ENCODE data around the gene BAIAP2L2. TPM values are rescaled to one million over a fixed set of nuclear protein-coding genes. Genes with fewer than 3 reads are reported as not detected.

The BAIAP2L2 gene
- total and polyA plus RNA-seq, 2 experiments from 2014 or later: 4.4 to 8.2 TPM

DNA sequence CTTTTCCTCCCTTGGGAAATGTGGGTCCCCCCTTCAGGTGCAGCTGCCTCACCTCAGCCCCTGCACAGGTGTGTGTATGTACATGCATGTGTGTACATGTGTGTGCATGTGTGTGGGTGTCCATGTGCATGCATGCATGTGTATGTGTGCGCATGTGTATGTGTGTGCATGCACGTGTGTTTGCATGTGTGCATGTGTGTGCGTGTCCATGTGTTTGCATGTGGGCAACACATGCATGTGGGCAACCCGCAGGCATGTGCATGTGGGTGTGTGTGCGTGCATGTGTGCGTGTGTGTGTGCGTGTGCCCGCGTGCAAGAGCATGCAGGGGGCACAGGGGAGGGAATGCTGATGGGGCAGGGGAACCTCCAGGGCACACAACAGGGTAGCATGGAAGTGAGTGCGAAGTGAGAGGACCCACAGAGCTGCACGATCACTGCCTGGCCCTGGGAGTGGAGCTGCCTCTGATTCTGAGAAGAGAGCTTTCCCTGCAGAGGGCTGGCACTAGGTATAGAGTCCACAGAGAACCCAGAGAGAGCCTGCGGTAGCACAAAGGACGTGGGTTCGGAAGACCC lies 14.6 kb upstream of the BAIAP2L2 start:
- no peaks in the 10 kb centered on the region for H3K36me3 ChIP-seq (replicated peaks; ENCODE audit: insufficient read depth, low read depth)
- no peak for TF ChIP-seq EZH2 (IDR thresholded peaks at IDR 0.05; ENCODE audit: borderline replicate concordance)
- TF ChIP-seq EZH2phosphoT487 (IDR thresholded peaks at IDR 0.05; ENCODE audit: low read depth, severe bottlenecking, unreplicated experiment): no peak
- TF ChIP-seq, protein P1, sequence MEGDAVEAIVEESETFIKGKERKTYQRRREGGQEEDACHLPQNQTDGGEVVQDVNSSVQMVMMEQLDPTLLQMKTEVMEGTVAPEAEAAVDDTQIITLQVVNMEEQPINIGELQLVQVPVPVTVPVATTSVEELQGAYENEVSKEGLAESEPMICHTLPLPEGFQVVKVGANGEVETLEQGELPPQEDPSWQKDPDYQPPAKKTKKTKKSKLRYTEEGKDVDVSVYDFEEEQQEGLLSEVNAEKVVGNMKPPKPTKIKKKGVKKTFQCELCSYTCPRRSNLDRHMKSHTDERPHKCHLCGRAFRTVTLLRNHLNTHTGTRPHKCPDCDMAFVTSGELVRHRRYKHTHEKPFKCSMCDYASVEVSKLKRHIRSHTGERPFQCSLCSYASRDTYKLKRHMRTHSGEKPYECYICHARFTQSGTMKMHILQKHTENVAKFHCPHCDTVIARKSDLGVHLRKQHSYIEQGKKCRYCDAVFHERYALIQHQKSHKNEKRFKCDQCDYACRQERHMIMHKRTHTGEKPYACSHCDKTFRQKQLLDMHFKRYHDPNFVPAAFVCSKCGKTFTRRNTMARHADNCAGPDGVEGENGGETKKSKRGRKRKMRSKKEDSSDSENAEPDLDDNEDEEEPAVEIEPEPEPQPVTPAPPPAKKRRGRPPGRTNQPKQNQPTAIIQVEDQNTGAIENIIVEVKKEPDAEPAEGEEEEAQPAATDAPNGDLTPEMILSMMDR (IDR thresholded peaks at IDR 0.05; ENCODE audit: poor library complexity): no peak
- H3K4me3 ChIP-seq: no peak overlapping the region
- H3K27me3 ChIP-seq: no peaks in the 10 kb centered on the region
- H3K27ac ChIP-seq: no peak overlapping the region
- H3K4me2 ChIP-seq: no peak overlapping the region
- H3K4me1 ChIP-seq (ENCODE audit: insufficient read depth): no peaks in the 10 kb centered on the region
- no peak for DNase-seq (ENCODE audit: low spot score)
- no peak overlapping the region for H2AFZ ChIP-seq
- no peaks in the 10 kb centered on the region for H3K9me3 ChIP-seq (ENCODE audit: low read depth)
- WGBS (ENCODE audit: low lambda C conversion rate, missing lambda C conversion rate): 95% methylated on average over 13 of the region's 14 CpGs
- H3K9me2 ChIP-seq (replicated peaks; ENCODE audit: insufficient read depth): no peaks in the 10 kb centered on the region
- no peaks in the 10 kb centered on the region for H4K20me1 ChIP-seq (ENCODE audit: insufficient read depth, poor library complexity, severe bottlenecking)
- H3K79me2 ChIP-seq: no peaks in the 10 kb centered on the region

DNA sequence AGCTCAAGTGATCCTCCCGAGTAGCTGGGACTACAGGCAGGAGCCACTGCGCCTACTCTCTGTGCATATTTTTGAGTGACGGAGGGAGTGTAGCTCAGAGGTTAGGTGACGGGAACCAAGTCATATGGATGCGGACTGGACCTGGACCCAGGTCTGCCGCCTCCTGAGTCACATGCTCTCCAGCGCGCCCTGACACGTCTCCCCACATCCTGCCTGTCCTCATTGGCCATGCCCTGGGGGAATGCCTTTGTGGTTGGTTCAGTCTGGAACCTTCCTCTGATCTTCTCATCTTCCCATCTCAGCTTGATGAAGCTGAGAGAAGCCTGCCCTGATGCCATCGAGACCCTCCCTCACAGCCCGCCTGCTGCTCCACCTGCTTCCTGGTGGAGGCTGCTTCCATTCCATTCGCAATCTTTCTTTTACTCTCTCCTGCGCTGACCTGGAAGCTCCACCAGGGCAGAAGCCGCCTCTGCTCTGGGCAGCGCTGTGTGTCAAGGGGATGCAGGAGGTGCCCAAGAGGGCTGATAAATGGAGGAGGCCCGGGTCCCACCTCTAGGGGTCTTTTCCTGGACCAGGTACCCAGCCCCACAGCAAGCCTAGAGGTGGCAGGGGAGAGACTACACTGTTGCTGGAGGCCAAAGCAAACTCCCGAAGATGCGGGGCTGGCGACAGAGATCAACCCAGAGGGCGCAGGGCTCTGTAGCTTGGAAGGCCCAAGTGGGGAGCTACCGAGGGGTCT lies 13.9 kb upstream of the BAIAP2L2 start:
- no peak for DNase-seq (ENCODE audit: low spot score)
- Histone ChIP-seq H3K9me2 (replicated peaks; ENCODE audit: insufficient read depth) (no peaks in the 10 kb centered on the region), H3K4me1 (ENCODE audit: insufficient read depth) (no peaks in the 10 kb centered on the region), H3K36me3 (replicated peaks; ENCODE audit: insufficient read depth, low read depth) (no peaks in the 10 kb centered on the region), H3K9me3 (ENCODE audit: low read depth) (no peaks in the 10 kb centered on the region), H3K27ac (no peak overlapping the region), H3K79me2 (no peaks in the 10 kb centered on the region), H2AFZ (no peak overlapping the region), H3K4me3 (no peak overlapping the region), H4K20me1 (ENCODE audit: insufficient read depth, poor library complexity, severe bottlenecking) (no peaks in the 10 kb centered on the region), H3K27me3 (no peaks in the 10 kb centered on the region), H3K4me2 (no peak overlapping the region)
- TF ChIP-seq, protein P1 (IDR thresholded peaks at IDR 0.05; ENCODE audit: poor library complexity): no peak
- TF ChIP-seq EZH2 (IDR thresholded peaks at IDR 0.05; ENCODE audit: borderline replicate concordance): no peak
- no peak for TF ChIP-seq EZH2phosphoT487 (IDR thresholded peaks at IDR 0.05; ENCODE audit: low read depth, severe bottlenecking, unreplicated experiment)
- WGBS (ENCODE audit: low lambda C conversion rate, missing lambda C conversion rate): 92% methylated on average over 21 of the region's 21 CpGs

DNA sequence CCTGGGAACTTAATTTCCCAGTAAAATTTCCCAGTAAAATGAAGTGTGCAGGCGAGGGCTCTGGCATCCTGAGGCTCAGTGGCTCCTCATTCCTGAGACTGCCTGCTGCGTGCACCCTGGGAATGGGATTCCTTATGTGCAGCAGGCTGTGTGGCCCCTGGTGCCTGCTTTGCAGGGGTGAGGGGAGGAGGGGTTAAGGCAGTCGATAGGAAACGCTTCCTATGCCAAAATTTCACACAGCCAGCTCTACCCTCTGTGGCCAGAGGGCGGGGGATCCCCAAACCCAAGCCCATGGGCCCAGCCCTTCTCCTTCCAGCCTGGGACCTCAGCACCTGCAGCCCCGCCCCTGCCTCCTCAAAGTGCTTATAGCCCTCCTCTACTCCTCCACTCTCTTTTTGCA lies 12.1 kb upstream of the BAIAP2L2 start:
- Histone ChIP-seq H3K36me3 (replicated peaks; ENCODE audit: insufficient read depth, low read depth) (no peaks in the 10 kb centered on the region), H3K4me2 (no peak overlapping the region), H3K9me3 (ENCODE audit: low read depth) (no peaks in the 10 kb centered on the region), H3K4me3 (no peak overlapping the region), H3K27me3 (no peaks in the 10 kb centered on the region), H3K4me1 (ENCODE audit: insufficient read depth) (no peaks in the 10 kb centered on the region), H3K9me2 (replicated peaks; ENCODE audit: insufficient read depth) (no peaks in the 10 kb centered on the region), H4K20me1 (ENCODE audit: insufficient read depth, poor library complexity, severe bottlenecking) (no peaks in the 10 kb centered on the region), H2AFZ (no peak overlapping the region), H3K27ac (no peak overlapping the region), H3K79me2 (no peaks in the 10 kb centered on the region)
- no peak for TF ChIP-seq EZH2phosphoT487 (IDR thresholded peaks at IDR 0.05; ENCODE audit: low read depth, severe bottlenecking, unreplicated experiment)
- TF ChIP-seq EZH2 (IDR thresholded peaks at IDR 0.05; ENCODE audit: borderline replicate concordance): no peak
- TF ChIP-seq, protein P1 (IDR thresholded peaks at IDR 0.05; ENCODE audit: poor library complexity): no peak
- WGBS (ENCODE audit: low lambda C conversion rate, missing lambda C conversion rate): 69% methylated on average over 4 of the region's 6 CpGs
- no peak for DNase-seq (ENCODE audit: low spot score)

All from hepatocyte (in vitro differentiated cells).